Stimulated activated CD4-positive, alpha-beta T cell treated with anti-CD3 and anti-CD28 coated beads, Interleukin-4, amount 100 ng/mL, for 24 hours (primary cell): ENCODE results near the gene BACH2.
A peak's percentile ranks its signal among the peaks of the same experiment; 100 is the strongest.
"Not testable (repeated sequence)": the region's sequence is repeated elsewhere in the genome, so short reads cannot be mapped to it uniquely, and the experiment has no call there.

Experiments used
- DNase-seq: peaks from one replicate; pipeline ENCODE4 v3.0.0-alpha.2; 2020

Gene BACH2

GRCh38 chr6:90233213-90233612 lies 63.4 kb downstream of the BACH2 start:
- DNase-seq, result no peak

- DNase-seq, result no peak
Measured at GRCh38 chr6:90231798-90232197, 64.8 kb downstream of the BACH2 start.

- no peak for DNase-seq
Measured at GRCh38 chr6:90231308-90231707, 65.3 kb downstream of the BACH2 start.

DNA sequence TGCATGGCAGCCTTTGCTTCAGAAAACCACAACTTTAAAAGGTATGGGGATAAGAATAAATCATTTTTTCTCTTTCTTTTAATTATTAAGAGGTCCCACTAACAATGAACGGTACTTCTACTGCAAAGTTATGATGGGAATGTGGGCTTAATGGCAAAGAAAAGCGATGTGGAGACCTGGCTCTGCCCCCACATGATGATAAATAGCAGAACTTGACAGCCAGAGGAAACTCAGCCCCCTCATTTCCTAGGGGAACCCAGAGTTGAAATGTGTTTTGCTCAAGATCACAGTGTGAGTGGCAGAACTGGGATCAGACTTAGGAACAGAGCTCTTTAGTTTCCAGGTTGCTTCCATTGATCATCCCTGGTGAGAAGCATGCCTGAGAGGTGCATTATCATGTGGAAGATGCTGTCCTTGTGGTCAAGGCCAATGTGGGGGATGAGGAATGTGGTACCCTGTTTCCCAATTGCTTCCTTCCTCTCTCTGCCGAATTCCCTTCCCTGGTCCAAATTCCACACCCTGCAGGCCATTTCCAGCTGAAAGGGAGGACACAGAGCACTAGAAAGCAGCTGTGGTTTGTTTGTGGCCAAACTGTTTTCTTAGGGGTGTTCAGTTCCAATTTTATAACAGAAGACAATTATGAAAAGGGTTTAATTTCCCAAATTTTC lies 66.0 kb downstream of the BACH2 start:
- no peak for DNase-seq

DNA sequence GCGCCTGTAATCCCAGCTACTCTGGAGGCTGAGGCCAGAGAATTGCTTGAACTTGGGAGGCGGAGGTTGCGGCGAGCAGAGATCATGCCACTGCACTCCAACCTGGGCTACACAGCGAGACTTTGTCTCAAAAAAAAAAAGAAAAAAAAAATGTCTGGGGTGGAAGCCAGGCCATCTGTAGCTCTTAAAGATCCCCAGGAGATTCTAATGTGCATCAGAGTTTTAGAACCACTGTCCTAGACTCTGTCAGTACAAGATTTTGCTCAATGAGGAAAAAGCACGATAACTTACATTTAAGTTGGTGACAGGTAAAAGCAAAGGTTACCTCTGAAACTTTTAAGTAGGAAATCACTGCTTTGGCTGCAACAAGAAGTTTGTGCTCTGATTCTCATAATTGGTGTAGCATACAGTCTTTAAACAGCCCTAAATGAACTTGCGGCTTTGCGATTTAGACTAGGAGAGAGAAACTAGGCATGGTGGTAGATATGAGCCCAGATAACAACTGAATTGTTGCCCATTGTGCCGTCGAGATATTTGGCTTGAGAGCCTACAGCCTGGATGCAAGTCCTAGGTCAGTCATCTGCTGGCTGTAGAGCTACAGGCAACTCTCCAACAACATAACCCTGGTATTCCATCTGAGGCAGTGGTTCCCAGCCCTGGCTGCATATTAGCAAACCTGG lies 67.2 kb downstream of the BACH2 start:
- DNase-seq, result no peak

DNA sequence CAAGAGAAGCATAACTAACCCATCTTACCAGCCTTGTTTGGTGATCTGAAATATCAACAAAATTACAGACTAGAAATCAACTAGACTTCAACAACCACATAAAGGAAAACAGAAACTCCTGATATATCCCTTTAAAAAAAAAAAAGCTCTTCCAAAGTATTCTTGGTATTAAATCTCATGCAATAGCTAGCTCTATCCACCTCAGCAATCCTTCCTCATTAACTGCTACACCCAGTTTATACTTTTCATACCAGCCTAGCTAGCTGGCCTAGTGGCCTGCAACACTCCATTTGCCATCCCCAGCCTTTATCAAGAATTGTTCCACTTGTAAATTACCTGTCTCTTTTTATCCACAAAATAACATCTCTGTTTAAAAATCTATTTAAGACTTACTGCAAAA lies 69.0 kb downstream of the BACH2 start:
- no peak for DNase-seq

DNA sequence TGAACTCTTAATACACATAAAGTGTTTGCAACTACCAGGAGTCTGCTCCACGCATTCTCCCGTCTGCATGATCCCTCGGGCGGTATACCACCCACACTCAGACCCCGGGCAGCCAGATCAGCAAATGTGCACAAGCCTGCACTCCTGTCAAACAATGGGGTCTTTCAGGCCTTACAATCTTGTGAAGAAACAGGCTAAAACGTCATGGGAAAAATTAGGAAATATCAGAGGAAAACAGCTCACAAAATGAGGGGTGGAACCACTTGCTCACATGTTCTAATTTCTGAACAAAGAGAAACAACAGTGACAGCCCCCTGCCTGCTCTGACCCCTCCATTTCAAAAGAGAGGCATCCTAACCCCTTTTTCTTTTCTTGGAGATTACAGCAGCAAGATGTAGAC lies 69.4 kb downstream of the BACH2 start:
- no peak for DNase-seq

- no peak for DNase-seq
Measured at GRCh38 chr6:90226257-90226656, 70.4 kb downstream of the BACH2 start.

GRCh38 chr6:90224196-90224595 lies 72.4 kb downstream of the BACH2 start:
- no peak for DNase-seq

- DNase-seq, result peak; percentile 73
Measured at GRCh38 chr6:90222724-90223198, 73.9 kb downstream of the BACH2 start.

DNA sequence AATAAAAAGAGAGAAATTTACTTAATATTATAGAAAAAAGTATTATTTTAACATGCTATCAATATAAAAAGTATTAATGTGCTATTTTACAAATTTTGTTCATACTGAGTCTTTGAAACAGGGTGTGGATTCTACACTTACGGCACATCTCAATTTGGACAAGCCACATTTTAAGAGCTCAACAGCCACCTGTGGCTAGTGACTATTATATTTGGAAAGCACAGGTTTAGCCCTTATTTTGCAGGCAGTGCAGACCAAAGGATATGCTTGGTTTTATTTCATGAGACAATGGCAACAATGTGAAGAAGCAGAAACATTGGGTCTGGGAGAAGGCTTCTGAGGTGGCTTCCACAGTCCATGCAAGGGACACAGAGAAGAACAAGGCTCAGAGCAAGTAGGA lies 74.6 kb downstream of the BACH2 start:
- DNase-seq, result no peak

DNA sequence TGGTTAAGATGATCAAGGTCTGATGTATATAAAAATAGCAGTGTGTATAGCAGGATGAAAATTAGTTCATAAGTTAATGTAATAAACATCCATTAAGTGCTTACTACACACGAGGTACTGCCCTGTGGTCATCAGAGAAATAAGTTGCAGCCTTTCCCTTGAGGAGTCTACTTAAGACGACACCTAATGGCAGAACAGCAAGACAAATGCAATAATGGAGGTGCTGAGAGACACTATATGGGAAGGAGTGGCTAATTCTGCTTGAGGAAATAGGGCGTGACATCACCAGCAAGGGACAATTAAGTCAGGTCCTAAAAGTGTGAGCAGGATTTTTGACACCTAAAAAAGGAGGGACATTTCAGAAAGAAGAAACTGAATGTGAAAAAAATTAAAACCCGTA lies 75.2 kb downstream of the BACH2 start:
- no peak for DNase-seq

GRCh38 chr6:90220273-90220672 lies 76.4 kb downstream of the BACH2 start:
- DNase-seq, result no peak

DNA sequence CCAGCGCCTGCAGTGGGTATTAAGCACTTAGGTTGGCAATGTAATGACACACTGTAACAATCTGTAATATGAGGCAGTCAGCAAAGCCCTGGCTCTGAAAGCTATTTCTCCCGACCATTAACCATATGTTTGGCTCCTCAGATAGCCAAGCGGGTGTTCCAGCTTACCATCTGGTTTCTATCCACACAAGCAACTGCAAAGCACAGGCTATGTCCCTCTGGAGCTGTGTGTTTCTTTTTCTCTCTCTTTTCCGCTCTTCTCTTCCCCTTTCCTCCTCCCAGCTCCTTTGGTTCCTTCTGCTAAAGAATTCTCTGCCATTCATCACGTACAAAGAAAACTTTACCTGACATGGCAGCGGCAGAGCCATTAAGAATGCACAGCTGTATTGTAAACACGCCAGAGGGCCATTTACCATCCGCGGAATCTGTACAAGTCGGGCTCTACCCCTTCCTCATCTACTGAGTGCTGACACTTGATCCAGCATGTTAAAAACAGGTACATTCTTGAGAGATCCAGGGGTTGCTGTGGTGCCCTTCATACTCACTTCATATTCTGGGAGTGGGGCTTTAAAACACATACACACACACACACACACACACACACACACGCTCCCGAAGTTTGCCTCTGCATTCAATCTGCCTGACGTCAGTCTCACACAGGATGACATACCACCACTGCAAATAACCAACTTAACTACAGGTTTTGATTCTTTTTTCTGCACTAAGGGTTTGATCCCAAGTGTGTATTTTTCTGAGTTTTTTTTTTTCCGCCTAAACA lies 77.2 kb downstream of the BACH2 start:
- DNase-seq, result no peak

DNA sequence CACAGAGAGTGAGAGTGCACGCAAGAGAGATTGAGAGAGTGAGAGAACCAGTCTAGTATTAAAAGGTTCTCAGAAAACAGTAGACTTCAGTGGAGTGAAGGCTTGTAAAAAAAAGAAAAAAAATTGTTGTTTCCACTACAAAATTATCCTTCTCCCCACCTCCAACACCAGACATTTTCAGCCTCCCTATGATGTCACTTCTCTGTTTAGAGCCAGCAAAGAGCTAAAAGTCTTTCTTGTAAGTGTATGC lies 77.8 kb downstream of the BACH2 start:
- no peak for DNase-seq

- no peak for DNase-seq
Measured at GRCh38 chr6:90217506-90218127, 79.0 kb downstream of the BACH2 start.

DNA sequence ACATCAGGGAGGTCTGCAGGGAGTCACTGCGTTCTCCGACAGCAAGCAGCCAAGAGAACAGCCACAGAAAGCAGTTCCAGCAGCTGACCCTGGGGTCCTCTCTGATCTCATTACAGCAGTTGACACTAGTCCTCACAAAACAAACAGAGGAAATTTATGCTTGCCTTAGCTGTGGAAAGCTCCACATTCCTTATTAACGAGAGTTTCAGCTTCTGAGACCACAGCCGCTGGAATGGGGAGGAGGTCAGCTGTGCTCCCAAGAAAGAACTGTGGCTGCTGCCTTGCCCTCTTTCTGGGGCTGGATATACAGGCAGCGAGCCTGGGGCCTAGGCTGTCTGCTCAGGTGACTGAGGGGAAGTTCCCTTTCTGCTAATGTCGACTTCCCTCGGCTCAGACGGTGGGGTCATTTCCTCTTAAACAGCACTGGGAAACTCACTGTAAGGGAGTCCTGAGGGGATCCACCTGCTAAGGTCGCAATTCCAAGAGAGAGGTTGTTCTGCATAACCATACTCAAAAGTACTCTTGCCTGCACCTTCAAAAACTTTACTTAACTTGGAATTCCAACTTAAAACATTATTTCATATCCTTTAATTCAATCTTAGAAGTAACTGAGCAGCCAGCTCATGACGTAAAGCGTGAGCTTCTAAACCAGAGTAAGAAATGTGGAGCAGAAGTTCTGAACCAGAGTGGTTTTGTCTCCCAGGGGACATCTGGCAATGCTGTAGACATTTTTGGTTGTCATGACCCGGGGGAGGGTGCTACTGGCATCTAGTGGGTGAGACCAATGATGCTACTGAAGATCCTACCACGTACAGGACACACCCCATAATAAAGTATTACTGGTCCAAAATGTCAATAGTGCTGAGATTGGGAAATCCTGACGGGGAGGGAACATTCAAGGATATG lies 80.3 kb downstream of the BACH2 start:
- peak; percentile 45 for DNase-seq

GRCh38 chr6:90214966-90215365 lies 81.7 kb downstream of the BACH2 start:
- no peak for DNase-seq

- DNase-seq, result no peak
Measured at GRCh38 chr6:90214461-90214860, 82.2 kb downstream of the BACH2 start.

GRCh38 chr6:90212274-90212673 lies 84.4 kb downstream of the BACH2 start:
- DNase-seq, result no peak

GRCh38 chr6:90209527-90209926 lies 87.1 kb downstream of the BACH2 start:
- no peak for DNase-seq

DNA sequence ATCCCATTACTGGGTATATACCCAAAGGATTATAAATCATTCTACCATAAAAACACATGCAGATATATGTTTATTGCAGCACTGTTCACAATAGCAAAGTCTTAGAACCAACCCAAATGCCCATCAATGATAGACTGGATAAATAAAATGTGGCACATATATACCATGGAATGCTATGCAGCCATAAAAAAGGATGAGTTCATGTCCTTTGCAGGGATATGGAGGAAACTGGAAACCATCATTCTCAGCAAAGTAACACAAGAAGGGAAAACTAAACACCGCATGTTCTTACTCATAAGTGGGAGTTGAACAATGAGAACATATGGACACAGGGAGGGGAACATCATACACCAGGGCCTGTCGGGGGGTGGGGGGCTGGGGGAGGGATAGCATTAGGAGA lies 88.0 kb downstream of the BACH2 start:
- not testable (repeated sequence) for DNase-seq
